K562 (cell line): Measurements from ENCODE around the gene AHCYL2. TPM values are rescaled to one million over a fixed set of nuclear protein-coding genes. Genes with fewer than 3 reads are reported as not detected.

Experiments
- ATAC-seq: fragments of 200-7000 bp; cut with Tn5 transposase; 3 replicates; pipeline ENCODE4 v1.9.1; 2020; ENCODE audit warnings: moderate library complexity
- BruUV-seq: library from RNA; stranded (reverse); fragments of 400-500 nt; replicated peaks from 2 replicates; lab custom pipeline; 2021; lab: Mats Ljungman, UMichigan
- CTCF ChIA-PET: fragments of 300-600 bp; formaldehyde crosslinking; extraction: SDS; loops from one replicate; lab custom pipeline; 2021; ENCODE audit warnings: low intra/inter-chr PET ratio; lab: Yijun Ruan, JAX
- POLR2A ChIA-PET: fragments of 300-600, 350-650 bp; sonication (Branson Sonifier 250); formaldehyde crosslinking; extraction: SDS; loops from one replicate; lab custom pipeline; 2021; ENCODE audit warnings: antibody characterized with exemption, inconsistent platforms; lab: Yijun Ruan, JAX
- DNase-seq, 4 experiments: peaks; one replicate each; pipeline versions ENCODE4 v3.0.0 to v3.0.0-alpha.2; 2011 to 2018; ENCODE audit warnings: low spot score in 3 of 4, mixed read lengths in 3 of 4; ENCODE audit errors: extremely low read depth in 1 of 4
- FAIRE-seq: peaks from 2 replicates; lab custom pipeline; 2011; peaks lifted over from hg19 to GRCh38; lab: Jason Lieb, UNC
- H2AFZ ChIP-seq: 2 replicates; pipeline ENCODE4 v1.6.0; 2011; ENCODE audit warnings: low read depth, low read length, control low read depth, inconsistent platforms
- H3K27ac ChIP-seq: fragments of 200-600 bp; 3 replicates; pipeline ENCODE4 v1.8.0; 2011; ENCODE audit warnings: low read depth, mild to moderate bottlenecking, control low read depth, inconsistent platforms, low read length, moderate library complexity, mixed read lengths; ENCODE audit errors: extremely low read depth
- H3K27me3 ChIP-seq, 2 experiments: fragments of 300-600 bp in 1 of 2; 2 replicates in 1 of 2; 3 replicates in 1 of 2; pipeline versions ENCODE4 v1.6.0 to v1.8.0; 2011; ENCODE audit warnings: inconsistent platforms in 2 of 2, low read length in 2 of 2, mild to moderate bottlenecking in 1 of 2, mixed read lengths in 1 of 2, moderate library complexity in 1 of 2; ENCODE audit not compliant: control insufficient read depth in 2 of 2, insufficient read depth in 2 of 2
- H3K36me3 ChIP-seq: fragments of 300-600 bp; 3 replicates; pipeline ENCODE4 v1.8.0; 2011; ENCODE audit warnings: mild to moderate bottlenecking, low read length, inconsistent platforms; ENCODE audit not compliant: control insufficient read depth, insufficient read depth
- H3K4me1 ChIP-seq, 2 experiments: fragments of 200-600 bp in 1 of 2; replicated peaks in 1 of 2; 2 replicates in 1 of 2; 3 replicates in 1 of 2; pipeline versions ENCODE4 v1.5.1 to v1.8.0; 2011; ENCODE audit warnings: inconsistent platforms in 2 of 2, low read length in 2 of 2, mild to moderate bottlenecking in 1 of 2, mixed read lengths in 1 of 2, moderate library complexity in 1 of 2; ENCODE audit not compliant: control insufficient read depth in 2 of 2, insufficient read depth in 2 of 2
- H3K4me2 ChIP-seq: 2 replicates; pipeline ENCODE4 v1.6.1; 2011; ENCODE audit warnings: low read length, control low read depth, inconsistent platforms, mixed read lengths; ENCODE audit not compliant: insufficient read depth
- H3K4me3 ChIP-seq: fragments of 200-600 bp; sonication (generic), shearing (Covaris generic); 2 replicates; pipeline ENCODE4 v1.5.1; 2016; ENCODE audit warnings: control low read depth, inconsistent platforms
- H3K79me2 ChIP-seq: fragments of 200-600 bp; 3 replicates; pipeline ENCODE4 v1.8.0; 2011; ENCODE audit warnings: low read length, inconsistent platforms; ENCODE audit not compliant: control insufficient read depth, insufficient read depth
- H3K9ac ChIP-seq, 2 experiments: 2 replicates each; pipeline versions ENCODE4 v1.6.0 to v1.6.1; 2011; ENCODE audit warnings: low read depth in 2 of 2, low read length in 2 of 2, control low read depth in 1 of 2, inconsistent platforms in 1 of 2, mild to moderate bottlenecking in 1 of 2, mixed read lengths in 1 of 2; ENCODE audit not compliant: insufficient read depth in 1 of 2
- H3K9me1 ChIP-seq: one replicate; pipeline ENCODE4 v1.6.0; 2011; ENCODE audit warnings: inconsistent platforms, mild to moderate bottlenecking, low read length, moderate library complexity; ENCODE audit not compliant: control insufficient read depth, insufficient read depth
- H3K9me3 ChIP-seq: replicated peaks from 2 replicates; pipeline ENCODE4 v1.5.1; 2011; ENCODE audit warnings: low read depth, low read length, inconsistent platforms; ENCODE audit not compliant: control insufficient read depth, insufficient read depth
- H4K20me1 ChIP-seq: replicated peaks from 2 replicates; pipeline ENCODE4 v1.6.1; 2011; ENCODE audit warnings: low read length, inconsistent platforms, mixed read lengths; ENCODE audit not compliant: control insufficient read depth, insufficient read depth
- ADNP ChIP-seq: fragments of 200-800 bp; sonication (Bioruptor generic); IDR thresholded peaks from 2 replicates; pipeline ENCODE4 v1.6.1; 2016; ENCODE audit warnings: missing genetic modification characterization, missing compliant biosample characterization
- BCOR ChIP-seq: fragments of 450-650 bp; IDR thresholded peaks from 2 replicates; pipeline ENCODE4 v1.6.1; 2016
- CTCFL ChIP-seq: IDR thresholded peaks from 2 replicates; pipeline ENCODE4 v1.6.1; 2011; ENCODE audit warnings: borderline replicate concordance, low read depth, mild to moderate bottlenecking, moderate library complexity, low read length; ENCODE audit not compliant: insufficient read depth, poor library complexity, severe bottlenecking
- E2F3 ChIP-seq: fragments of 250-450 bp; sonication (Bioruptor Pico); IDR thresholded peaks from 2 replicates; pipeline ENCODE4 v1.4.0; 2020; ENCODE audit warnings: mild to moderate bottlenecking
- NR3C1 ChIP-seq: sonication (generic); formaldehyde crosslinking; IDR thresholded peaks from 2 replicates; pipeline ENCODE4 v1.8.1; 2022; ENCODE audit warnings: missing genetic modification reagents
- POLR2A ChIP-seq: fragments of 450-650 bp; conservative IDR thresholded peaks from 2 replicates; pipeline ENCODE4 v1.6.1; 2016
- TCF7L2 ChIP-seq: fragments of 150-350 bp; IDR thresholded peaks from 2 replicates; pipeline ENCODE4 v1.6.1; 2016; ENCODE audit warnings: low read depth, mild to moderate bottlenecking, low read length, moderate library complexity
- whole genome bisulfite sequencing: fragments of 100-300 bp; shearing (Covaris generic); methylation state at CpG from one replicate; pipeline ENCODE4 v1.1.6; 2016; ENCODE audit warnings: low coverage, mixed read lengths; ENCODE audit not compliant: insufficient coverage; ENCODE audit errors: missing lambda C conversion rate; 5-methylcytosine and 5-hydroxymethylcytosine counted together
- in situ Hi-C: fragments of 300-500 bp; cut with MboI; formaldehyde crosslinking; loops from 4 replicates; pipeline ENCODE4 v1.15.0; 2018; ENCODE audit warnings: inconsistent platforms, mixed read lengths
- intact Hi-C: fragments of 100-400 bp; cut with micrococcal nuclease; formaldehyde crosslinking; loops from 2 replicates; pipeline ENCODE4 v1.14.2; 2022
- polyA plus RNA-seq, 8 experiments: library from polyadenylated mRNA; depleted of rRNA in 4 of 8; stranded (reverse) in 5 of 8; unstranded in 3 of 8; fragments of >200 nt; fragmentation: Nextera tagmentation in 2 of 8; fragmentation: Illumina TruSeq in 1 of 8; extraction: Ambion mirVana in 2 of 8; extraction: Trizol in 1 of 8; gene quantifications; 2 replicates each; pipeline versions ENCODE4 v1.2.1 to v1.2.3, GENCODE V29; 2011 to 2014; ENCODE audit warnings: inconsistent platforms in 1 of 8, missing spikeins in 1 of 8
- total RNA-seq, 7 experiments: library from RNA; depleted of rRNA in 6 of 7; stranded (reverse); fragments of >200 nt in 6 of 7; fragmentation: Illumina TruSeq in 2 of 7; extraction: Trizol in 2 of 7; gene quantifications; 2 replicates each; pipeline versions ENCODE4 v1.2.1 to v1.2.3, GENCODE V29; 2011 to 2021; ENCODE audit warnings: low replicate concordance in 1 of 7

AHCYL2 gene
- total and polyA plus RNA-seq, 9 of the 15 experiments (the other 6 are each of a cell fraction or from before 2014, with no cell fraction given), result 0.93 to 10.5 (median 5.2) TPM

GRCh38 chr7:129202058-129202777 is 22.6 kb upstream of the AHCYL2 start (continued):
- no peak for TF ChIP-seq CTCFL
- no peak for TF ChIP-seq E2F3 (CRISPR knock-in tag)
- no peak for TF ChIP-seq NR3C1 (CRISPR knock-in tag)
- TF ChIP-seq ADNP (tag), result peak; percentile 79
- peak; percentile 92 for TF ChIP-seq BCOR

- peaks cover 8% of the 10 kb centered on the region; the same call in 1 of the 2 replicates for H4K20me1 ChIP-seq
- BruUV-seq, result no TSS peak
- CTCF ChIA-PET, result no interaction called here
- H2AFZ ChIP-seq, result no peak overlapping the region
- WGBS, result 10% methylated on average over 14 of the region's 14 CpGs
- in situ Hi-C loops (no loop called here), intact Hi-C loops (no loop called here)
- no peak overlapping the region for H3K4me2 ChIP-seq
- no peaks in the 10 kb centered on the region for H3K9me3 ChIP-seq
- FAIRE-seq (no peak), ATAC-seq (0 out of 3 replicates have a peak, but pooled peaks have one; percentile 9), DNase-seq (no peak)
- no peaks in the 10 kb centered on the region for H3K9me1 ChIP-seq
- H3K27ac ChIP-seq, result no peak overlapping the region
- H3K36me3 ChIP-seq, result no peaks in the 10 kb centered on the region
- 0 out of 4 replicates have a peak overlapping the region, but pooled peaks of 1 of the 2 experiments have one; percentile 30 for H3K9ac ChIP-seq
- H3K4me1 ChIP-seq, result peaks cover 0 to 9% of the 10 kb centered on the region in 2 experiments; a peak in 1 of 5 replicates
- peaks cover 64 to 75% of the 10 kb centered on the region in 2 experiments for H3K27me3 ChIP-seq
- TF ChIP-seq POLR2A (no peak), TCF7L2 (no peak)
- no peak overlapping the region for H3K4me3 ChIP-seq
- POLR2A ChIA-PET, result interaction anchor here (0.6 kb wide), 1 partner anchor 57 kb away, joined by 3 read pairs; no protein-coding TSS in a partner anchor
- no peaks in the 10 kb centered on the region for H3K79me2 ChIP-seq
These were observed 21.6 kb upstream of the AHCYL2 start for GRCh38 chr7:129203050-129203741.
